Measurements from ENCODE around the gene TCF4. TPM values are rescaled to one million over a fixed set of nuclear protein-coding genes. Genes with fewer than 3 reads are reported as not detected.

Gene TCF4
- total RNA-seq, 1 experiment from 2014 or later, result 104 TPM

GRCh38 chr18:55589625-55590291 is 1.8 kb upstream of the TCF4 start (continued):
- TF ChIP-seq PRDM15 (CRISPR knock-in tag; IDR thresholded peaks at IDR 0.05) (no peak), ZNF232 (CRISPR knock-in tag; IDR thresholded peaks at IDR 0.05) (peak; percentile 84; the same call in 1 of the 2 replicates), NR3C1 (CRISPR knock-in tag; conservative IDR thresholded peaks at IDR 0.05; ENCODE audit: low read depth) (no peak), MYBL2 (CRISPR knock-in tag; IDR thresholded peaks at IDR 0.05) (peak; percentile 40; the same call in 1 of the 2 replicates), SMAD4 (CRISPR knock-in tag; IDR thresholded peaks at IDR 0.05) (no peak), ZNF512 (CRISPR knock-in tag; IDR thresholded peaks at IDR 0.05; ENCODE audit: borderline replicate concordance) (no peak), ESRRA (CRISPR knock-in tag; IDR thresholded peaks at IDR 0.05; ENCODE audit: borderline replicate concordance) (no peak), MXD4 (CRISPR knock-in tag; IDR thresholded peaks at IDR 0.05; ENCODE audit: borderline replicate concordance) (no peak), ZNF281 (CRISPR knock-in tag; IDR thresholded peaks at IDR 0.05) (no peak), AFF4 (CRISPR knock-in tag; IDR thresholded peaks at IDR 0.05; ENCODE audit: borderline replicate concordance) (peak; percentile 34; the same call in 1 of the 2 replicates), NFYB (CRISPR knock-in tag; conservative IDR thresholded peaks at IDR 0.05; ENCODE audit: low read depth) (no peak), GABPB1 (CRISPR knock-in tag; IDR thresholded peaks at IDR 0.05) (no peak), ZNF425 (CRISPR knock-in tag; conservative IDR thresholded peaks at IDR 0.05) (no peak), CREB1 (CRISPR knock-in tag; IDR thresholded peaks at IDR 0.05) (no peak), ATF6 (CRISPR knock-in tag; IDR thresholded peaks at IDR 0.05) (no peak), HMGA2 (CRISPR knock-in tag; IDR thresholded peaks at IDR 0.05) (no peak), CBFB (CRISPR knock-in tag; IDR thresholded peaks at IDR 0.05; ENCODE audit: low read depth) (peak; percentile 85; the same call in 1 of the 2 replicates)

All from WTC11 (cell line).